SH-SY5Y (cell line): Measurements from ENCODE around the gene BUB1B.

Source experiments
- GATA2 ChIP-seq: IDR thresholded peaks from 2 replicates; pipeline ENCODE4 v1.6.1; 2011; ENCODE audit warnings: mild to moderate bottlenecking, low read depth, low read length
- GATA3 ChIP-seq: IDR thresholded peaks from 2 replicates; pipeline ENCODE4 v1.6.1; 2011; ENCODE audit warnings: low read depth, mild to moderate bottlenecking, low read length, moderate library complexity

Gene BUB1B

GRCh38 chr15:40134885-40135284, 26.0 kb upstream of the BUB1B start:
- TF ChIP-seq GATA3 (no peak), GATA2 (no peak)

GRCh38 chr15:40136470-40137302, 24.2 kb upstream of the BUB1B start:
- no peak for TF ChIP-seq GATA3
- no peak for TF ChIP-seq GATA2

- TF ChIP-seq GATA2 = no peak
- no peak for TF ChIP-seq GATA3
Measured at GRCh38 chr15:40137303-40138200, 23.3 kb upstream of the BUB1B start.

GRCh38 chr15:40142428-40142827, 18.4 kb upstream of the BUB1B start:
- TF ChIP-seq GATA3 = no peak
- TF ChIP-seq GATA2 = no peak

GRCh38 chr15:40146037-40146436, 14.8 kb upstream of the BUB1B start:
- TF ChIP-seq GATA3 (no peak), GATA2 (no peak)

- TF ChIP-seq GATA2 (no peak), GATA3 (no peak)
Measured at GRCh38 chr15:40149339-40149738, 11.5 kb upstream of the BUB1B start.

- TF ChIP-seq GATA3 (no peak), GATA2 (no peak)
Measured at GRCh38 chr15:40150163-40150925, 10.5 kb upstream of the BUB1B start.

- no peak for TF ChIP-seq GATA2
- no peak for TF ChIP-seq GATA3
Measured at GRCh38 chr15:40151499-40151898, 9.4 kb upstream of the BUB1B start.

GRCh38 chr15:40151991-40152390, 8.9 kb upstream of the BUB1B start:
- TF ChIP-seq GATA2 (no peak), GATA3 (no peak)

- TF ChIP-seq GATA2 = no peak
- TF ChIP-seq GATA3 = no peak
Measured at GRCh38 chr15:40155270-40155910, 5.5 kb upstream of the BUB1B start.

- TF ChIP-seq GATA3 (no peak), GATA2 (no peak)
Measured at GRCh38 chr15:40157778-40158447, 3.0 kb upstream of the BUB1B start.

GRCh38 chr15:40160021-40160420, 848 bp upstream of the BUB1B start:
- TF ChIP-seq GATA2 = no peak
- TF ChIP-seq GATA3 = no peak

- TF ChIP-seq GATA2 = no peak
- no peak for TF ChIP-seq GATA3
Measured at GRCh38 chr15:40161693-40162391, 973 bp downstream of the BUB1B start.
